ENCODE results near the gene SCML2.

GRCh38 chrX:18228069-18228468 lies 126.4 kb downstream of the SCML2 start:
- no peak for TF ChIP-seq CTCF (IDR thresholded peaks at IDR 0.05)
- no peak for TF ChIP-seq REST (IDR thresholded peaks at IDR 0.05; ENCODE audit: insufficient read depth in 1 of 2, low read depth in 2 of 2, low read length in 1 of 2)

All from Panc1 (cell line).